ENCODE measurements around the gene CHD6. TPM values are rescaled to one million over a fixed set of nuclear protein-coding genes. Genes with fewer than 3 reads are reported as not detected.

CHD6 gene
- total and polyA plus RNA-seq, 2 of the 13 experiments (the other 11 are each of a cell fraction or from before 2014, with no cell fraction given), result 14.4 to 52.0 TPM

- intact Hi-C loops (cut with micrococcal nuclease; ENCODE audit: unreplicated experiment), result no loop called here
- no peak for DNase-seq (ENCODE audit: low spot score)
- Histone ChIP-seq H3K4me2 (ENCODE audit: low read depth, low read length) (no peak overlapping the region), H4K20me1 (ENCODE audit: insufficient read depth, low read length) (no peaks in the 10 kb centered on the region), H3K79me2 (ENCODE audit: insufficient read depth, low read length) (no peaks in the 10 kb centered on the region), H3K4me1 (ENCODE audit: insufficient read depth, low read length) (peaks cover 8% of the 10 kb centered on the region), H3K27me3 (ENCODE audit: control insufficient read depth in 1 of 2, insufficient read depth in 2 of 2, low read length in 2 of 2) (no peaks in the 10 kb centered on the region), H3K9ac (ENCODE audit: insufficient read depth, low read depth, low read length) (no peak overlapping the region), H3K9me3 (ENCODE audit: low read length) (no peaks in the 10 kb centered on the region), H2AFZ (ENCODE audit: low read length) (no peak overlapping the region), H3K27ac (ENCODE audit: extremely low read length, insufficient read depth, low read length) (no peak overlapping the region), H3K4me3 (replicated peaks in 1 of 3; ENCODE audit: insufficient read depth in 1 of 3, low read depth in 2 of 3, low read length in 3 of 3) (no peak overlapping the region), H3K36me3 (replicated peaks in 1 of 2; ENCODE audit: control insufficient read depth in 1 of 2, insufficient read depth in 2 of 2, low read length in 2 of 2) (peaks cover 4 to 52% of the 10 kb centered on the region in 2 experiments)
- ChIA-PET POLR2A (no interaction called here), CTCF (ENCODE audit: low intra/inter-chr PET ratio, low total read pairs) (no interaction called here)
- BruUV-seq (replicated peaks), result no TSS peak
- no peak for FAIRE-seq
- TF ChIP-seq ZNF740 (CRISPR knock-in tag; IDR thresholded peaks at IDR 0.05) (peak; percentile 40; the same call in 1 of the 2 replicates), ZBTB43 (CRISPR knock-in tag; conservative IDR thresholded peaks at IDR 0.05) (no peak)
- WGBS (ENCODE audit: low lambda C conversion rate), result 97% methylated on average over 1 of the region's 1 CpG
- in situ Hi-C loops (cut with HindIII; ENCODE audit: extremely low pct_ligation_motif_present, low pct_unique_long_range_greater_than_20kb), result no loop called here
- ATAC-seq, result peak; percentile 44
Observed at GRCh38 chr20:41478026-41478425, 140.2 kb downstream of the CHD6 start.

- intact Hi-C loops (cut with micrococcal nuclease; ENCODE audit: unreplicated experiment), result no loop called here
- no peak overlapping the region for H3K4me3 ChIP-seq (replicated peaks in 1 of 3; ENCODE audit: insufficient read depth in 1 of 3, low read depth in 2 of 3, low read length in 3 of 3)
- H3K9ac ChIP-seq (ENCODE audit: insufficient read depth, low read depth, low read length), result no peak overlapping the region
- no peak overlapping the region for H2AFZ ChIP-seq (ENCODE audit: low read length)
- no peaks in the 10 kb centered on the region for H4K20me1 ChIP-seq (ENCODE audit: insufficient read depth, low read length)
- BruUV-seq (replicated peaks), result no TSS peak
- FAIRE-seq (no peak), ATAC-seq (no peak), DNase-seq (ENCODE audit: low spot score) (no peak)
- POLR2A ChIA-PET, result no interaction called here
- CTCF ChIA-PET (ENCODE audit: low intra/inter-chr PET ratio, low total read pairs), result no interaction called here
- TF ChIP-seq ZMYM4 (CRISPR knock-in tag; IDR thresholded peaks at IDR 0.05), result no peak
- TF ChIP-seq ZMAT3 (CRISPR knock-in tag; conservative IDR thresholded peaks at IDR 0.05), result 0 out of 2 replicates have a peak, but pooled peaks have one; percentile 13
- H3K9me3 ChIP-seq (ENCODE audit: low read length), result no peaks in the 10 kb centered on the region
- no peaks in the 10 kb centered on the region for H3K27me3 ChIP-seq (ENCODE audit: control insufficient read depth in 1 of 2, insufficient read depth in 2 of 2, low read length in 2 of 2)
- in situ Hi-C loops (cut with HindIII; ENCODE audit: extremely low pct_ligation_motif_present, low pct_unique_long_range_greater_than_20kb), result no loop called here
- WGBS (ENCODE audit: low lambda C conversion rate), result 93% methylated on average over 1 of the region's 1 CpG
- H3K4me1 ChIP-seq (ENCODE audit: insufficient read depth, low read length), result peaks cover 8% of the 10 kb centered on the region
- H3K27ac ChIP-seq (ENCODE audit: extremely low read length, insufficient read depth, low read length), result no peak overlapping the region
- peaks cover 9 to 54% of the 10 kb centered on the region in 2 experiments for H3K36me3 ChIP-seq (replicated peaks in 1 of 2; ENCODE audit: control insufficient read depth in 1 of 2, insufficient read depth in 2 of 2, low read length in 2 of 2)
- no peak overlapping the region for H3K4me2 ChIP-seq (ENCODE audit: low read depth, low read length)
- H3K79me2 ChIP-seq (ENCODE audit: insufficient read depth, low read length), result no peaks in the 10 kb centered on the region
Observed at GRCh38 chr20:41476446-41476845, 141.7 kb downstream of the CHD6 start.

Data from HepG2 (cell line).